GM12878 (cell line): ENCODE data around the gene MFGE8.

Source experiments
- CBFB ChIP-seq: IDR thresholded peaks from 2 replicates; pipeline ENCODE4 v1.6.1; 2016; ENCODE audit warnings: antibody characterized with exemption, low read depth
- HCFC1 ChIP-seq: fragments of 150-350 bp; IDR thresholded peaks from 2 replicates; pipeline ENCODE4 v1.6.1; 2014; ENCODE audit warnings: low read length
- RAD21 ChIP-seq: IDR thresholded peaks from 2 replicates; pipeline ENCODE4 v1.6.1; 2011; ENCODE audit warnings: mild to moderate bottlenecking, low read depth, low read length, moderate library complexity; ENCODE audit not compliant: insufficient read depth

DNA sequence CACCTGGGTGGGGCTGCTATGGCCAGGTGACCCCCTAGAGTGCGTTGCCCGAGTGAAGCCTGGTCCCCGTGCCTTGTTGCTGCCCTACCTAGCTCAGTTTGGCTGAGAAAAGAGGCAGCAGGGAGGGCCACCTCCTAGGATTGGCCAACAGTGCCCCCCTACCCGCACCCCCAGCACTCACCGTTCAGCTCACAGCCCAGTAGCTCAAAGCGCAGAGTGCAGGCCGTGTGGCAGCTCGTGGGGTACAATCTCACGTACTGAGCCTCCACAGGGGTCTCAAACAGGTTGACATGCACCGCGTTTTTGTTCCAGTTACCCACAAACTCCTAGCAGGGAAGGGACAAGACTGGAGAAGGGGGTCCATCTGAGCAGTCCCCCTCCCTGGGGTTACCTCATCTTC is 7.6 kb downstream of the MFGE8 start:
- TF ChIP-seq RAD21 = no peak
- no peak for TF ChIP-seq HCFC1
- no peak for TF ChIP-seq CBFB
